NOMO-1 (cell line): ENCODE measurements around the gene ERCC4.

Source experiments
- DNase-seq, 2 experiments: peaks; one replicate each; lab custom pipeline; 2025; ENCODE audit not compliant: unreplicated experiment in 2 of 2; lab: John Stamatoyannopoulos, UW

ERCC4 gene

DNA sequence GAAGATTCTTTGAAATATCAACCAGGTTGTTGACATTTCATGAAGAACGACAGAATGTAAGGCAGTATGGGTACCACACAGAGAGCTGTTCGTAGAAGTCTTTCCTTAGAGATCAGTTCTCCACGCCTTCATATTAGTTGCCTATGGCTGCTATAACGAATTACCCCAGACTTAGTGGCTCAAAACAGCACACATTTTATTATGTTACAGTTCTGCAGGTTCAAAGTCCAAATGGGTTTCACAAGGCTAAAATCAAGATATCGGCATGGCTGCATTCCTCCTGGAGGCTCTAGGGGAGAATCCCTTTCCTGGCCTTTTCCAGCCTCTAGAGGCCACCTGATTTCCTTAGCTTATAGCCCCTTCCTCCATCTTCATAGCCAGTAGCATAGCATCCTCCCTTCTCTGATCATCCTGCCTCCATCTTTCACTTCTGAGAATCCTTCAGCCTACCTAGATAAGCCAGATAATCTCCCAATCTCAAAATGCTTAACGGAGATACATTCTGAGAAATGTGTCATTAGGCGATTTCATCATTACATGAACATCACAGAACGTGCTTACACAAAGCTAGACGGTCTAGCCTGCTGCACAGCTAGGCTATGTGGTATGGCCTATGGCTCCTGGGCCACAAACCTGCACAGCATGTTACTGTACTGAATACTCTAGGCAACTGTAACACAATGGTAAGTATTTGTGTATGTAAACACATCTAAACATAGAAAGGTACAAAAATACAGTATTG, 26.0 kb downstream of the ERCC4 start:
- no peak for DNase-seq

DNA sequence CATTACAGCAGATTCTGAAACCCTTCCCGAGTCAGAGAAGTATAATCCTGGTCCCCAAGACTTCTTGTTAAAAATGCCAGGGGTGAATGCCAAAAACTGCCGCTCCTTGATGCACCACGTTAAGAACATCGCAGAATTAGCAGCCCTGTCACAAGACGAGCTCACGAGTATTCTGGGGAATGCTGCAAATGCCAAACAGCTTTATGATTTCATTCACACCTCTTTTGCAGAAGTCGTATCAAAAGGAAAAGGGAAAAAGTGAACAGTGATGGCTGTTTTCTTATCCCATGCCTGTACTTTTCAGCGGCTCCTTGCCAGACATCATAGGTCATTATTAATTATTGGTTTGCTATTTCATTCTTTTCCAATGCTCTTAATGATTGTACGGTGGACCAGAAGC, 28.1 kb downstream of the ERCC4 start:
- no peak for DNase-seq

DNA sequence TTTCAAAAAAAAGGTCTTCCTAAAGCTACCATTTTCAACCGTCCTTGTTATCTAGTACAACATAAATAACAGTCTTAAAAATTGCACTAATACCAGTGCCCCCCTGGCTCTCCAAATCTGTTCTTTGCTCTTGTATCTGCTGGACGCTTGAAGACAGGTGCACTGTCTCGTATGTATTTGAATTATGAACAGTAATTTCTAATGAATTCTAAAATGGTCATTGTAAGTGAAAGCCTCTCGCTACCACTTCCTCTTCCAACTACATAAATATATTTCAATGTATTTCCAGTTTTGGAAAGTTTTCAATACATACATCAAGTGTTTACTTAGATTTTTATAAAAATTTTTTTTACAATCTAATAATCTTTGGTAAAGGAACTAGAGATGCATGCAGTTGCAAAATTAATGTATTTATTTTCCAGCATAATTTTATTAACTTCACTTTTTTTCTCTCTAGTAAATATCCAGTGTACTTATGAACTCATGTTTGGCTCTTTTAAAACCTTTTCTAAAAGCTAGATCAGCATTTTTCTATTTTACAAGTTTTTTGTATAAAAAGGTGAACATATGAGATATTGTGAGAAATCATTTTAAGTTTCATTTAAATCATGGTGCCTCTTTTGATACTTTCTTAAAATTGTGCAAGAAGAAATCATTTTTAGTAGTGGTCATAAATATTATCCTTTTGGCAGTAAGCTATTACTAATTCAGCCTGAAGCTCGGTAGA, 31.0 kb downstream of the ERCC4 start:
- no peak for DNase-seq

DNA sequence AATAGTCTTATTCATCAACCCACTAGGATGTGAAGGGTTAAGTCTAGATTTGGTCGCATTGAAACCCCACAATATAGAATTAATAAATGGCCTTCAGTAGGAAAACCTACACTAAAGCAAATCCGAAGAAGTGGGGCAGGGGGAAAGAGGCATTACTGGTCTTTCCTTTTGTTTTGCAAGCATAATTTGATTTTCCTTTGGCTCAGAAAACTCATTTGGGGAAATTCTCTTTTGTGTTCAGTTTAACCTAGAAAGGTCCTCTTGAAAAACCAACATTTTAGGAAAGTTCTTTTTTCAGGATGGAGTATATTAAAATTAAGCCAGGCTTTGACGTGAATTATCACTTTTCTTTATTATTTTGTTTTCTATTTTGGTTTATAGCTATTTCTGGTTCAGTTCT, 31.7 kb downstream of the ERCC4 start:
- no peak for DNase-seq

DNA sequence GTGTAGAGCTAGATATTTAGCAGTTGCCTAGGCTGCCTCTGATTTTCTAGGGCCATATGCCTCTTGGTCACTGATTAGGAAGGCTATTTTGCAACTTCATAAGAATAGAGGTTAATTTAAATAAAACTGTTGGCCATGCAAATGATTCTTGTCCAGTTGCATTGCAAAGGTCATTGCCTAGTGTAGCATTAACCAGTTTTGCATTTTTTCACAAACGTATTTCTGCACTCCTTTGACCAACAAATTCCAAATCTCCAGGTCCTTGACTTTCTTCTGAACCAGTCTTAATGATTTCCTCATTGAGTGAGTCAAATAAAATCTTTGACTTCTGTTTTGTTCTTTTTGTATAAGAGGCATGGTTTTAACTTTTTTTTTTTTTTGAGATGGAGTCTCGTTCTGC, 33.5 kb downstream of the ERCC4 start:
- no peak for DNase-seq

DNA sequence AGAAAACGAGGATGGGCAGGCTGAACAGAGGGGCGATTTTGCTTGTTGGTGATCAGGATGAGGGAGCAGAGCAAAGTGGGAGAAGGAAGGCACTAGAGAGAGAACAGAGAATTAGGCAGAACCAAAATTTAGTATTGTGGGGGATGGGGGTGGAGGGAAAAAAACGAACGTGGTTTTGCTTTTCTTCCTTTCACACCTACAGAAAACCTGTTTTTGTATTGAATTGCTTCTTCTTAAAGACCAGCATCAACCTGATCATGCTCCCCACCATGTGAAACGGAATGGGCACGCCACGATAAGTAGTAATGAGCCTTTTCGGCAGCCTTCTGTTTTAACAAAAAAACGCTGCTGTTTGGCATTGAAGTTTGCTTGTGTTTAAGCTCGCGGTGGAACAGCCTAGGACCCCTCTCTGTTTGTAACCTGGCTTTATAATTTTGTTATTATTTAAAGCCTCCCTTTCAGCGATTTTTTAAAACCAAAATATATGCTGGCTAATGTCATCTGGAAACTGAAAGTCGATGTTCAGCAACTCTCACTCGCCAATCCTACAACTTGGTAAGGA, 36.8 kb downstream of the ERCC4 start:
- DNase-seq = no peak

DNA sequence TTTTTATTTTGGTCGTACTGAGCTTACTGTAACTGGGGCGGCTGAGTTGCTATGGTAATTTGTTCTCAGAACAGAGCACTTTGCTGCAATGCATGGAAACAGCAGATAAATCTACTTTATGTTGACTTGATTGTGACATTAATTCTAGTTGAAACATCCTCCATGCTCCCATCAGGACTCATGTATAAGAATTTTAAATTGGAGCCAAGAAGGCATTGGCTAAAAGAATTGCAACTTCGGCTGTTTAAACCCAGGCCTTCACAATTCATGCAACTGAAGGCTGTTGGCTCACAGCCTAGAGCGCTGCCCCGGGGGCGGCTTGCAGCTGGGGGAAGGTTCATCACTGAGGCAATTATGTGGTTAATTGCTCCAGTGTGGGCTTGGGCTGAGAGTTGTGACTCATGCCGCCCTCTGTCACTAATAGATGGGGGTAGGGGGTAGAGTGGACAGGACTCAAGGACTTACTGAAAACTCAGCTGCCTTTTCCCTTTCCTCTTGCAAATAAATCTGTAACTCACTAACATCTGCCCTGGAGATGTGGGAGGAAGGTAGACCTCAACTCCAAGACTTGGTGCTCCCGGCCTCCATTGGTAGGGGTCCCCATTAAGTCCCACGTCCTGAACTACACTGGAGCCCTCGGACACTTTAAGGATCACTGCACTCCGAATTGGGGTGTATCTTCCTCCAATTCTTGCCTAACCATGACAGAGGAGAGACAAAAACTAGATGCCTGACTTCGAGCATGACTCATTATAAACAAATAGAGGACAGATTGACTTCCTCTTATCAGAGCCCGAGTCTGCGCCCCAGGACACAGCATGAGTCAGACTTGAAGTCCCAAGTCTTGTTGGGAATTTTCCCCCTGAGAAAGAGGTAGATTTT, 37.5 kb downstream of the ERCC4 start:
- DNase-seq = peak; percentile 82 to 89

DNA sequence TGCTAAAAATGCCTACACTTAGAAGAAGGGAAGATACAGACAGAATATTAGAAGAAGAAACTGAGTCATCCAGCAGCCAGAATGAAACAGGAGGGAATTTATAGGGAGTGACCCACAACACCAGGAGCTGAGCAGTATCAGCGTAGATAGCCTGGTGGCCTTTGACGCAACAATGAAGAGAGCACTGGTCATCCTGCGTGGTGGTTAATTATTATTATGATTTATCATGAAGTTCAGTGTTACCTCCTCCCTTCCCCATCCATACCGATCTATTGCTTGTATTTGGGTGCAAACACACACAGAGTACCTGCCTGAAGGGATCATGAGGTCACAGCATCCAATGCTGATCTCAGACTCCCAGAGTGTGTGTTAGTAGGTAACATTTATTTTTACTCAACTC, 38.5 kb downstream of the ERCC4 start:
- DNase-seq = no peak

DNA sequence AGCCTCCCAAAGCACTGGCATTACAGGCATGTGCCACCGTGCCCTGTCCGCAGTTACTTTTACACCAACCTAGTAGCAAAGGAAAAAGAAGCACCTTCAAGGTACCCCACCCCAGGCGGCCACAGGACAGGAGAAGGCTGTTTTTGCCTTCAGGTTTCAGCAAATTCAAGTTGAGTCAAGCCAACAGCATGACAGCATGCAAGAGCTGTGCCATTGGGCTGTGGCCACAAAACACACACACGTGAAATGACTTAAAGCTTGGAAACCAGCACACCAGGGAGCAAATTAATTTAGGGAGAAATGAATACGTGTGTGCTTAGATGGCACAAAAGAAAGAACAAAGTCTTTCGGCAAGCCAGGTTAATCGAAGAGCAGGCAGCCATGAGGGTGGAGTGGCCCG, 39.7 kb downstream of the ERCC4 start:
- DNase-seq = no peak

DNA sequence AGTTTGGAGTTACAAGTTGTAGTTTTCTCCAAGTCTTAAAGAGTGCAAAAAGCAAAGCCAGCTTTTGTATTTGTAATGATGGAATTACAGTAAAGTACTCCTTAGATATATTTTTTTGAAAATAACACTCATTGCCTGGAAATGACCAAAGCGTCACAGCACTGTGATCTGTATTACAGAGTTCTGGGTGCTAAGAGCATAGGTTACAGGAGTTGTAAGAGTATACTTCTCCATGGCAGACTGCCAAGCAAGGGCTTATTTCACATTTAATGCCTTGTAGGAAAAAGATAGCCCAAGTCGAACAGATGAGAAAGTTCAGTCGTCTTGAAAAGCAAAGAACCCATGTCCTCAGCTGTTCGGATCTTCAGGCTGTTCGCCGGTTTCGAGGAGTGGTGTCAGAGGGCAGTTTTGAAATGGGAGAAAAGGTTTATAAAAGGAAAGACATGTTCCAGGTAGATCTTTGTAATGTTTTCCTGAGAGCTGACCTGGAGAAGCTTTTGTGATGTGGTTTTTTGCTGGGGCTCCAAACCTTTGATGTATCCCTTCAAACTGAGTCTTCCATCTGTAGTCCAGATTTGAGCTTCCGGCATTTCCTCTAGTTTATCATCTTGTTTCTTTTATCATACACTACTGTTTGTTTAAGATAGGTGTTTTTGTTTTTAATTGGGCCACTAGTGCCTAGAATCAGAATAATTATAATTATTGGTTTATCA, 41.3 kb downstream of the ERCC4 start:
- no peak for DNase-seq

DNA sequence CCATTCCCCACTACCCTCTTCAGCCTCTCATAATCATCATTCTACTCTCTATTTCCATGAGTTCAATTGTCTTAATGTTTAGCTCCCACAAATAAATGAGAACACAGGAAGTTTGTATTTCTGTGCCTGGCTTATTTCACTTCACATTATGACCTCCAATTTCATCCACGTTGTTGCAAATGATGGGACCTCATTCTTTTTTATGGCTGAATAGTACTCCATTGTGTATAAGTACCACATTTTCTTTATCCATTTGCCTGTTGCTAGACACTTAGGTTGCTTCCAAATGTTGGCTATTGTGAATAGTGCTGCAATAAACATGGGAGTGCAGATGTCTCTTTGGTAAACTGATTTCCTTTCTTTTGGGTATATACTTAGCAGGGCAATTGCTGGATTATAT, 42.3 kb downstream of the ERCC4 start:
- no peak for DNase-seq

DNA sequence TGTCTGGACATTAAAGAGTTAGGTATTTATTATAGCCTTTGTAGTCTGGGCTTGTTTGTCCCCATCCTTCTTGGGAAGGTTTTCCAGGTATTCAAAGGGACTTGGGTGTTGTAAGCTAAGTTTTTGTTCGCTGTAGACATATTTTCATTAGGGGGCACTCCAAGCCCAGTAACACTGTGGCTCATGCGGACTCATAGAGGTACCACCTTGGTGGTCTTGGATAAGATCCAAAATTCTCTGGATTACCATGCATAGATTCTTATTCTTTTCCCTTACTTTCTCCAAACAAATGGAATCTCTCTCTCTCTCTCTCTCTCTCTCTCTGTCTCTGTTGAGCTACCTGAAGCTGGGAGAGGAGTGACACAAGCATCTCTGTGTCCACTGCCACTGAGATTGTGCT, 48.9 kb downstream of the ERCC4 start:
- no peak for DNase-seq

DNA sequence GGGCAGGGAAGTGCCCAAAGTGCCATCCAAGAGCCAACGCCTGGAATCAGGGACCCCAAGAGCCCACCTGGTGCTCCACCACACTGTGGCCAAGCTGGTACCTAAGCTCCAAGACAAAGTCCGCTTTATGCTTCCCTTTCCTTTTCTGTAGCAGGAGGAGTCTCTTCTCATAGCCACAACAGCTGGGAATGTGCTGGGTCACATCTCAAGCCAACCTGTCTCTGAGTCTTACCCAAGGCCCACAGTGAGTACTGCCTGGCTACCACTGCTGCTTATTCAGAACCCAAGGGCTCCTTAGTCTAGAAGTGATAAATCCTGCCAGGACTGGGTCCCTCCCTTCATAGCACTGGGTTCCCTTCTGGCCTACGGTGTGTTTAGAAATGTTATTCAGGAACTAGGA, 49.8 kb downstream of the ERCC4 start:
- no peak for DNase-seq

DNA sequence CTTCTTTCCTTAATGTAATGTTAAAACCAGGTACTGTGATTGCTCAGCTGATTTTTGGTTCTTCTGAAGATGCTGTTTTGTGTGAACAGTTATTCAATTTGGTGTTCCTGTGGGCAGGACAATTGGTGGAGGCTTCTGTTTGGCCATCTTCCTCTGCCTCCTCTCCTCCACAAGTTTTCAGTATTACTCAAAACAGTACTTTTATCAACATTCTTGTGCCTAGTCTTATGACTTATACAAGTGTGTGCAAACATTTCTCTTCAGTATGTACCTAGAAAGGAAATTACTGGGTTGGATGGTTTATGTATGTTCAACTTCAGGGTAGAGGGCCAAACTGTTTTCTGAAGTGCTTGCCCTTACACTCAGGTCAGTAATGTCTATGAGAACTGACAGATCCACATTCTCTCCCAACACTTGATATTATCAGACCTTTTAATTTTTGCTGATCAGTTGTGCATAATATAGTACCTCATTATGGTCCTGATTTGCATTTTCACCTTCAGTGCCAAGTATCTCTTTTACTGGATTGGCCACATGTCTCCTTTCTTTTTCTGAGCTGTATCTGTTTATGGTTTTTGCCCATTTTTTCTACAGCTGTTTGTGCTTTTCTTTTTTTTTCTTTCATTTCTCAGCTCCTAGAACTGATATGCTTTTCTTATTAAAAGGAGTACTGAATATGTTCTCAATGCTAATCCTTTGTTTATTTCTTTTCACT, 50.9 kb downstream of the ERCC4 start:
- no peak for DNase-seq

DNA sequence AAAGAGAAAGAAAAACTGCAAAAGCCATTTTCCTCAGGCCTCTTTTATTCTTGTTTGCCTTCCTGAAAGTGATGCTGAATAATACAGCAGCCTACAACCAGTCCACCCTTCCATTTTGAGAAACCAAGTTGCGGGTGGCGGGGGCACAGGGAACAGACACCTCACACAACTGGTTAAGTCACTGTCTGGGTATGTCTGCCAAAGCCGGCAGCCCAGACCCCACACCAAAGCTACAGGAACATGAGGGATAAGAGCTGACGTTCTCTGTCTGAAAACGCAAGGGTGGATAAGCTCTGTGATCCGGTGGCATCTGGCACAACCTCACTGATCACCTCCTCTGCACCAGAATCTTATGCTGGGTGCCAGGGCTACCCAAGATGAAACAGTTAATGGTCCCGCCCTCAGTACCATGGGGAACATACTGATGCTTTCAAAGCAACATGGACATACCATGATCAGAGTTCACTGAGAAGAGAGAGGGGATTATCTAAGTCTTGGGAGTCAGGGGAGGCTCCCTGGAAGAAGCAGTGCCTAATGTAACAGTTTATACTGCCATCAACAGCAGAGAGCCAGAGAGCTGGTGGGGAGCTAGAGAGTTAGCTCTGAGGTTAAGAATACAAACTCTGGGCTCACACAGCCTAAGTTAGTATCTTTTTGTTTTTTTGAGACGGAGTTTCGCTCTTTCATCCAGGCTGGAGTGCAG, 53.5 kb downstream of the ERCC4 start:
- DNase-seq = no peak

DNA sequence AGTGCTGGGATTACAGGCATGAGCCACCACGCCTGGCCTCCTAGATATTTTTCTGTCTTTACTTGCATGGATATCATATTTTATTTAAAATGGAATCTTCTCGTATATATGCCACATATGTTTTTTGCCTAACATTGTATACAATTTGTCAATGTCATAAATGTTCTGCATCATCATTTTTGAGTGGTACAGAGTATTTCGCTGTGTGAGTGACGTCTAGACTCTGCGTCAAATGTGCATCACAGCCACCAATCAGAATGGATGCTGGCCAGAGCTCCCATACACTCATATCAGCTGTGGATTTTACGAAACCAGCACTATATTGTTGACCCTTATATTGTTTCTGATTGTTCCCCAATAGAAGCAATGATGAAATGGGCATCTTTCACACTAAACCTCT, 57.2 kb downstream of the ERCC4 start:
- DNase-seq = no peak

DNA sequence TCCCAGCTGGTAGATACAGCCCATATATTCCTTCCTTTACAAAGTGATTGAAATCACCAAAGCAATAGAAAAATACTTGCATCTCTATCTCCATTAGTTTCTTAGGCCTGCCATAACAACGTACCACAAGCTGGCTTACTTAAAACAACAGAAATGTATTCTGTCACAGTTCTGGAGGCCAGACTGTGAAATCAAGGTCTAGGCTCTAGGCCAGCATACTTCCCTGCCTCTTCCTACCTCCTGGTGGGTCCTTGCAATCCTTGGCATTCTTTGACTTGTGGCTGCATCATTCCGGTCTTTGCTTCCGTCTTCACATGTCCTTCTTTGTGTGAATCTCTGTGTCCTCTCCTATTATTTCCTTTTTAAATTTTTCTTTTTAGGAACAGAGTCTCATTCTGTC, 62.5 kb downstream of the ERCC4 start:
- no peak for DNase-seq

DNA sequence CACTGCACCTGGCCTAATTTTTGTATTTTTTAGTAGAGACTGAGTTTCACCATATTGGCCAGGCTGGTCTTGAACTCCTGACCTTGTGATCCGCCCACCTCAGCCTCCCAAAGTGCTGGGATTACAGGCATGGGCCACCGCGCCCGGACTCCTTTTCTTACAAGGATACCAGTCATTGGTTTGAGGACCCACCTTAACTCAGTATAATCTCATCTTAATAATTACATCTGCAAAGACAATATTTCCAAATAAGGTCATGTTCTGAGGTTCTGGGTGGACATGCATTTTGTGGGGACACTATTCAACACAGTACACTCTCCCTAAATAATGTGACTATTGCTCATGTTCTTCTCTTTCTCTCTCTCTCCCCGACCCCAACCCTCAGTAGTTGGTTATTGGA, 63.7 kb downstream of the ERCC4 start:
- no peak for DNase-seq

DNA sequence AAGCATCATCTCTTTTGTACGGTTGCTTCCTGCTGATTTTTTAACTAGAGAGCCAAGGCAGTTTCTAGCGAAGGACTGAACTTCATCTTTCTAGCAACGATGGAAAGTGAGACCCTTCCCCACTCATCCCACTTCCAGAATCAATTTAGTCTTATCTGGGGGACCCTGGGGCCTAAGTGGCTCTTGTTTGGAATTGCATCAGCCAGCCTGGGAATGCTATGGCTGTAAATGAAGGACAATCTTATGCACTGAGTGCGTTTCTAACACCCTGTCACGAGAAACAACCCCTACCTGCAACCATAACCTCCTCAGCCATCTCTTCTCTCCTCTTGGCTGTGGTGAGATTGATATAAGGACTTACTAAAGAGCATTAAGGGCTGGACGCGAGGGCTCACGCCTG, 64.8 kb downstream of the ERCC4 start:
- no peak for DNase-seq
